Endodermal cell (in vitro differentiated cells): Measurements from ENCODE around the gene SLC4A4. TPM values are rescaled to one million over a fixed set of nuclear protein-coding genes. Genes with fewer than 3 reads are reported as not detected.

Experiments
- DNase-seq: peaks from one replicate; pipeline ENCODE4 v3.0.0-alpha.2; 2017
- H3K27ac ChIP-seq: 2 replicates; pipeline ENCODE4 v1.5.1; 2013; ENCODE audit warnings: mild to moderate bottlenecking, low read depth, low read length, moderate library complexity
- H3K27me3 ChIP-seq: 2 replicates; pipeline ENCODE4 v1.6.1; 2013; ENCODE audit warnings: mild to moderate bottlenecking, low read length, moderate library complexity; ENCODE audit not compliant: insufficient read depth, control insufficient read depth, poor library complexity, severe bottlenecking
- H3K36me3 ChIP-seq: 2 replicates; pipeline ENCODE4 v1.7.0; 2013; ENCODE audit warnings: mild to moderate bottlenecking, low read length, moderate library complexity; ENCODE audit not compliant: control insufficient read depth, insufficient read depth
- H3K4me1 ChIP-seq: one replicate; pipeline ENCODE4 v1.7.0; 2013; ENCODE audit warnings: low read length; ENCODE audit not compliant: control insufficient read depth, insufficient read depth
- H3K4me3 ChIP-seq: 2 replicates; pipeline ENCODE4 v1.5.1; 2013; ENCODE audit warnings: mild to moderate bottlenecking, low read length, moderate library complexity
- H3K9ac ChIP-seq: 2 replicates; pipeline ENCODE4 v1.6.1; 2013; ENCODE audit warnings: mild to moderate bottlenecking, low read length, moderate library complexity; ENCODE audit not compliant: poor library complexity, severe bottlenecking; ENCODE audit errors: extremely low read depth
- H3K9me3 ChIP-seq: 2 replicates; pipeline ENCODE4 v1.6.1; 2013; ENCODE audit warnings: mild to moderate bottlenecking, low read length, moderate library complexity; ENCODE audit not compliant: control insufficient read depth
- H3K27ac Mint-ChIP-seq: 2 replicates; pipeline ENCODE4 v1.8.0; 2020; ENCODE audit warnings: mixed read lengths
- H3K27me3 Mint-ChIP-seq: 2 replicates; pipeline ENCODE4 v1.8.0; 2021; ENCODE audit warnings: mild to moderate bottlenecking, mixed read lengths; ENCODE audit not compliant: insufficient read depth
- H3K36me3 Mint-ChIP-seq: 2 replicates; pipeline ENCODE4 v1.8.0; 2020; ENCODE audit warnings: low read depth, mixed read lengths
- H3K4me1 Mint-ChIP-seq: 2 replicates; pipeline ENCODE4 v1.8.0; 2020; ENCODE audit warnings: mixed read lengths
- H3K4me3 Mint-ChIP-seq: 2 replicates; pipeline ENCODE4 v1.8.0; 2020; ENCODE audit warnings: mild to moderate bottlenecking, moderate library complexity, mixed read lengths
- H3K9me3 Mint-ChIP-seq: 2 replicates; pipeline ENCODE4 v1.8.0; 2020; ENCODE audit warnings: mild to moderate bottlenecking, mixed read lengths
- CTCF ChIP-seq: fragments of 200-600 bp; sonication (generic); conservative IDR thresholded peaks from 2 replicates; pipeline ENCODE4 v1.5.0; 2021; ENCODE audit warnings: antibody characterized with exemption, mild to moderate bottlenecking
- WGBS, 2 experiments: methylation state at CpG; one replicate each; pipeline versions ENCODE4 v1.1.5 to v1.1.7; 2013; ENCODE audit warnings: missing lambda C conversion rate in 2 of 2, mixed read lengths in 1 of 2; ENCODE audit not compliant: insufficient coverage in 1 of 2, insufficient read length in 1 of 2; 5-methylcytosine and 5-hydroxymethylcytosine counted together
- total RNA-seq, 2 donors: library from RNA; stranded (reverse); fragmentation: NEBNext Ultra II Directional in 1 of 2; extraction: Animal tissue kit (Norgen Biotek cat#: 25700) in 1 of 2; gene quantifications; 2 replicates in 1 of 2; 3 replicates in 1 of 2; pipeline ENCODE4 v1.2.1, GENCODE V29; 2021

SLC4A4 gene
- total RNA-seq, 2 donors from 2014 or later: 3.3 to 3.8 TPM

- TF ChIP-seq CTCF: no peak
- Histone ChIP-seq H3K36me3 (no peaks in the 10 kb centered on the region), H3K9me3 (peaks cover 16% of the 10 kb centered on the region), H3K4me1 (peaks cover 17% of the 10 kb centered on the region), H3K4me3 (no peak overlapping the region), H3K9ac (no peak overlapping the region), H3K27me3 (no peaks in the 10 kb centered on the region), H3K27ac (no peak overlapping the region)
- Mint-ChIP-seq H3K9me3 (peaks cover 15% of the 10 kb centered on the region), H3K27me3 (no peaks in the 10 kb centered on the region), H3K27ac (no peak overlapping the region), H3K4me3 (no peak overlapping the region), H3K4me1 (peaks cover 18% of the 10 kb centered on the region), H3K36me3 (peaks cover 3% of the 10 kb centered on the region)
- DNase-seq: no peak
- no CpG with 5 or more reads among the region's 1 CpG for whole genome bisulfite sequencing, 2 experiments
Observed at GRCh38 chr4:71587995-71588394, 249.2 kb downstream of the SLC4A4 start.

- Histone ChIP-seq H3K4me1 (peaks cover 24% of the 10 kb centered on the region), H3K36me3 (no peaks in the 10 kb centered on the region), H3K27me3 (no peaks in the 10 kb centered on the region), H3K27ac (no peak overlapping the region), H3K9ac (no peak overlapping the region), H3K4me3 (peak overlapping the region; percentile 30), H3K9me3 (peaks cover 14% of the 10 kb centered on the region)
- Mint-ChIP-seq H3K4me3 (no peak overlapping the region), H3K36me3 (peaks cover 3% of the 10 kb centered on the region), H3K4me1 (peaks cover 29% of the 10 kb centered on the region), H3K9me3 (peaks cover 8% of the 10 kb centered on the region), H3K27ac (peak overlapping the region; percentile 83), H3K27me3 (no peaks in the 10 kb centered on the region)
- no peak for DNase-seq
- TF ChIP-seq CTCF: no peak
- 43 to 60% methylated on average over 1 of the region's 1 CpG for WGBS, 2 experiments
Observed at GRCh38 chr4:71592793-71593192, 254.0 kb downstream of the SLC4A4 start.

GRCh38 chr4:71593311-71593710, 254.5 kb downstream of the SLC4A4 start:
- H3K27ac Mint-ChIP-seq: peak overlapping the region; percentile 83
- no peak overlapping the region for H3K9ac ChIP-seq
- no peak for DNase-seq
- peaks cover 8% of the 10 kb centered on the region for H3K9me3 Mint-ChIP-seq
- no peak overlapping the region for H3K4me3 Mint-ChIP-seq
- H3K36me3 Mint-ChIP-seq: peaks cover 3% of the 10 kb centered on the region
- H3K36me3 ChIP-seq: no peaks in the 10 kb centered on the region
- H3K27me3 ChIP-seq: no peaks in the 10 kb centered on the region
- TF ChIP-seq CTCF: no peak
- H3K4me3 ChIP-seq: peak overlapping the region; percentile 24
- peaks cover 14% of the 10 kb centered on the region for H3K9me3 ChIP-seq
- H3K27ac ChIP-seq: no peak overlapping the region
- H3K27me3 Mint-ChIP-seq: no peaks in the 10 kb centered on the region
- H3K4me1 Mint-ChIP-seq: peaks cover 29% of the 10 kb centered on the region
- H3K4me1 ChIP-seq: peaks cover 24% of the 10 kb centered on the region
